SK-N-SH treated with all-trans-retinoic acid at 6 μM for 48 hours (cell line): Measurements from ENCODE around the gene CDC16.

Experiments
- ARNTL ChIP-seq: fragments of 450-650 bp; formaldehyde crosslinking; IDR thresholded peaks from 2 replicates; pipeline ENCODE4 v1.5.0; 2020; ENCODE audit warnings: low read depth, mild to moderate bottlenecking, moderate library complexity, borderline replicate concordance
- BACH2 ChIP-seq: fragments of 250-450 bp; sonication (Bioruptor Pico); IDR thresholded peaks from 2 replicates; pipeline ENCODE4 v1.9.0; 2021; ENCODE audit warnings: mild to moderate bottlenecking, borderline replicate concordance
- ESRRG ChIP-seq: fragments of 250-450 bp; sonication (Bioruptor Pico); IDR thresholded peaks from 2 replicates; pipeline ENCODE4 v1.6.1; 2021; ENCODE audit warnings: mild to moderate bottlenecking
- GLIS3 ChIP-seq: fragments of 250-450 bp; sonication (Bioruptor Pico); IDR thresholded peaks from 2 replicates; pipeline ENCODE4 v1.5.0; 2020; ENCODE audit warnings: mild to moderate bottlenecking, moderate library complexity
- PATZ1 ChIP-seq: fragments of 250-450 bp; sonication (Bioruptor Pico); IDR thresholded peaks from 2 replicates; pipeline ENCODE4 v1.8.0; 2020; ENCODE audit warnings: mild to moderate bottlenecking, moderate library complexity, borderline replicate concordance
- PPARA ChIP-seq: fragments of 250-450 bp; sonication (Bioruptor Pico); IDR thresholded peaks from 2 replicates; pipeline ENCODE4 v1.5.0; 2020; ENCODE audit warnings: mild to moderate bottlenecking, borderline replicate concordance
- RARB ChIP-seq: fragments of 250-450 bp; sonication (Bioruptor Pico); IDR thresholded peaks from 2 replicates; pipeline ENCODE4 v1.8.0; 2021; ENCODE audit warnings: mild to moderate bottlenecking, moderate library complexity
- TSHZ2 ChIP-seq: fragments of 250-450 bp; sonication (Bioruptor Pico); IDR thresholded peaks from 2 replicates; pipeline ENCODE4 v1.5.0; 2020; ENCODE audit warnings: mild to moderate bottlenecking, moderate library complexity
- ZC3H10 ChIP-seq: fragments of 250-450 bp; sonication (Bioruptor Pico); IDR thresholded peaks from 2 replicates; pipeline ENCODE4 v1.5.1; 2021; ENCODE audit warnings: mild to moderate bottlenecking, moderate library complexity
- ZFP3 ChIP-seq: fragments of 250-450 bp; sonication (Bioruptor Pico); IDR thresholded peaks from 2 replicates; pipeline ENCODE4 v1.5.0; 2020; ENCODE audit warnings: mild to moderate bottlenecking, moderate library complexity
- ZFP30 ChIP-seq: fragments of 450-650 bp; formaldehyde crosslinking; IDR thresholded peaks from 2 replicates; pipeline ENCODE4 v1.5.0; 2022; ENCODE audit warnings: mild to moderate bottlenecking, moderate library complexity
- ZNF70 ChIP-seq: fragments of 450-650 bp; formaldehyde crosslinking; IDR thresholded peaks from 2 replicates; pipeline ENCODE4 v1.5.0; 2020; ENCODE audit warnings: mild to moderate bottlenecking, moderate library complexity

GRCh38 chr13:114208134-114208533 lies 26.6 kb upstream of the CDC16 start:
- TF ChIP-seq PATZ1 (CRISPR knock-in tag) (no peak), RARB (no peak), PPARA (CRISPR knock-in tag) (no peak), ZNF70 (CRISPR knock-in tag) (no peak), ZFP30 (CRISPR knock-in tag) (no peak), ZFP3 (CRISPR knock-in tag) (no peak), ZC3H10 (CRISPR knock-in tag) (no peak), TSHZ2 (no peak), GLIS3 (CRISPR knock-in tag) (no peak), ARNTL (CRISPR knock-in tag) (no peak), BACH2 (CRISPR knock-in tag) (no peak), ESRRG (CRISPR knock-in tag) (no peak)
